GM06990 (cell line): ENCODE data around the gene MYH11.

Experiments used
- DNase-seq: peaks from one replicate; pipeline ENCODE4 v3.0.0-alpha.2; 2011; ENCODE audit not compliant: insufficient read length; ENCODE audit errors: extremely low read depth
- H3K27me3 ChIP-seq: replicated peaks from 2 replicates; pipeline ENCODE4 v1.6.0; 2011; ENCODE audit warnings: low read length; ENCODE audit not compliant: control insufficient read depth, insufficient read depth
- H3K36me3 ChIP-seq: 2 replicates; pipeline ENCODE4 v1.5.1; 2011; ENCODE audit warnings: low read length; ENCODE audit not compliant: control insufficient read depth, insufficient read depth
- H3K4me3 ChIP-seq: replicated peaks from 2 replicates; pipeline ENCODE4 v1.5.1; 2011; ENCODE audit warnings: low read depth, mild to moderate bottlenecking, control low read depth, low read length
- TF ChIP-seq, protein P1 (sequence below): IDR thresholded peaks from 2 replicates; pipeline ENCODE4 v1.5.1; 2011; ENCODE audit warnings: low read length, control low read depth, mild to moderate bottlenecking, inconsistent platforms; ENCODE audit not compliant: insufficient read depth, poor library complexity, severe bottlenecking

The MYH11 gene

DNA sequence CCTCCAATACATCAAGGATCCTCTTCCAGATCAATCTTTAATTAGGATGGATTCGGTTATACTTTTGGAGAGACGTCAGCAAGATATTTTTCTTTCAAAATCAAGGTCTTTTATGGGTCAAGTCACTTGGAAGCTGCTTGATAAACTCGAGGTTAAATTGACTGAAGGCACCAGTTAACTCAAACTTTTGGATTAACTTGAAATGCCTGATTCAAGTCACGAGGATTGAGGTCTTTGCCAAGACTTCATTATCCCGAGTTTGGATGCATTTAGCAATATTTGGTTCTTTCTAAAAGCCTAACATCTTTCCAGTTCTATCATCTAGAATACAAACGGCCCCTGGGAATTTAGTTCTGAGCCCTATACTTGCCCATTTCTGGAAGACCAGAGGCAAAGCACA, 82.9 kb downstream of the MYH11 start:
- Histone ChIP-seq H3K27me3 (peaks cover 1% of the 10 kb centered on the region; the same call in 1 of the 2 replicates), H3K4me3 (no peak overlapping the region), H3K36me3 (no peaks in the 10 kb centered on the region)
- TF ChIP-seq, protein P1, sequence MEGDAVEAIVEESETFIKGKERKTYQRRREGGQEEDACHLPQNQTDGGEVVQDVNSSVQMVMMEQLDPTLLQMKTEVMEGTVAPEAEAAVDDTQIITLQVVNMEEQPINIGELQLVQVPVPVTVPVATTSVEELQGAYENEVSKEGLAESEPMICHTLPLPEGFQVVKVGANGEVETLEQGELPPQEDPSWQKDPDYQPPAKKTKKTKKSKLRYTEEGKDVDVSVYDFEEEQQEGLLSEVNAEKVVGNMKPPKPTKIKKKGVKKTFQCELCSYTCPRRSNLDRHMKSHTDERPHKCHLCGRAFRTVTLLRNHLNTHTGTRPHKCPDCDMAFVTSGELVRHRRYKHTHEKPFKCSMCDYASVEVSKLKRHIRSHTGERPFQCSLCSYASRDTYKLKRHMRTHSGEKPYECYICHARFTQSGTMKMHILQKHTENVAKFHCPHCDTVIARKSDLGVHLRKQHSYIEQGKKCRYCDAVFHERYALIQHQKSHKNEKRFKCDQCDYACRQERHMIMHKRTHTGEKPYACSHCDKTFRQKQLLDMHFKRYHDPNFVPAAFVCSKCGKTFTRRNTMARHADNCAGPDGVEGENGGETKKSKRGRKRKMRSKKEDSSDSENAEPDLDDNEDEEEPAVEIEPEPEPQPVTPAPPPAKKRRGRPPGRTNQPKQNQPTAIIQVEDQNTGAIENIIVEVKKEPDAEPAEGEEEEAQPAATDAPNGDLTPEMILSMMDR = no peak
- no peak for DNase-seq

GRCh38 chr16:15772579-15773293, 84.1 kb downstream of the MYH11 start:
- no peak for DNase-seq
- no peaks in the 10 kb centered on the region for H3K36me3 ChIP-seq
- H3K27me3 ChIP-seq = no peaks in the 10 kb centered on the region; the same call in 1 of the 2 replicates
- TF ChIP-seq, protein P1 = no peak
- H3K4me3 ChIP-seq = no peak overlapping the region

DNA sequence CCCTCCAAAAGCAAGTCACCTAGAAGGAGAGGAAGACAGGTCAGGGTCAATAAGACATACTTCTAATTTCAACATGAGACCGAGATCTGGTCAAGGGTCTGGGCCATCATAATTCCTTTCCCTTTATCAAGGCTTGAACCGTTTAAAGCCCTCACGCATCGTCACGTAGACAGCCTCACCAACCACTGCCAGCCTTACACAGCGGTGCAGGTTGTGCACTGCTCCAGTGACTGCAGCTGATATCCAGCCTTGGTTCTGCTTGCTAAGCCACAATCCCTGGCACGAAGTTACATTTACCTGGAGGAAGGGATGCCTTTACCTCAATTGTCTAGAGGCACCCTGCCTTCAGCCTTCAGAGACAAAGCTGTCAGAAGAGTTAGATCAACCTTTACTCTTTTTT, 85.1 kb downstream of the MYH11 start:
- H3K27me3 ChIP-seq = no peaks in the 10 kb centered on the region; the same call in 1 of the 2 replicates
- DNase-seq = no peak
- H3K4me3 ChIP-seq = no peak overlapping the region
- H3K36me3 ChIP-seq = no peaks in the 10 kb centered on the region
- TF ChIP-seq, protein P1 = no peak

DNA sequence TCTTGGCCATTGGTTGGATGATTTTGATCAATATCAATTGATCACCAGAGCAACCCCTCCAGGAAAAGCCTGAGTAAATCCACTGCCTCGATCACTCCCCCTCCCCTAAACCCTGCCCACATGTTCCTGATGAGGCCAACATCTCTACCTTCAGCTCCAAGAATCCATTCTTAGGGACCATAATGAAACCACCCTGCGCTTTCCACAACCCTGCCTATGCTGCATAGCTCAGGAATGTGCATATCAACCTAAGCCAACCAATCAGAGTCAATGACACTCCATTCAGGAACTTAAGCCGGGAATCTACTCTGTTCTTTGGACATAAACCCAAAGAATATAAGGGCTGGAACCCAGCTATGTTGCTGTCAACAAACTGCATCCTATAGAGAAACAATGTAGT, 86.3 kb downstream of the MYH11 start:
- Histone ChIP-seq H3K27me3 (no peaks in the 10 kb centered on the region; the same call in 1 of the 2 replicates), H3K36me3 (no peaks in the 10 kb centered on the region), H3K4me3 (no peak overlapping the region)
- TF ChIP-seq, protein P1 = no peak
- DNase-seq = no peak

- H3K36me3 ChIP-seq = no peaks in the 10 kb centered on the region
- no peak overlapping the region for H3K4me3 ChIP-seq
- no peaks in the 10 kb centered on the region; the same call in 1 of the 2 replicates for H3K27me3 ChIP-seq
- DNase-seq = no peak
- TF ChIP-seq, protein P1 = no peak
Observed at GRCh38 chr16:15770107-15770506, 86.7 kb downstream of the MYH11 start.
